ENCODE results near the gene RAB36.

The RAB36 gene

GRCh38 chr22:23206915-23207314, 61.6 kb downstream of the RAB36 start:
- no peak for DNase-seq (ENCODE audit: low read depth)

- no peak for DNase-seq (ENCODE audit: low read depth)
Measured at GRCh38 chr22:23207729-23208393, 62.6 kb downstream of the RAB36 start.

- DNase-seq (ENCODE audit: low read depth), result no peak
Measured at GRCh38 chr22:23210428-23211170, 65.3 kb downstream of the RAB36 start.

GRCh38 chr22:23211622-23212021, 66.3 kb downstream of the RAB36 start:
- no peak for DNase-seq (ENCODE audit: low read depth)

- no peak for DNase-seq (ENCODE audit: low read depth)
Measured at GRCh38 chr22:23212061-23213021, 67.1 kb downstream of the RAB36 start.

- no peak for DNase-seq (ENCODE audit: low read depth)
Measured at GRCh38 chr22:23213022-23213555, 67.8 kb downstream of the RAB36 start.

- DNase-seq (ENCODE audit: low read depth), result no peak
Measured at GRCh38 chr22:23213581-23214334, 68.5 kb downstream of the RAB36 start.
